Neural progenitor cell (in vitro differentiated cells): Measurements from ENCODE around the gene COMP. TPM values are rescaled to one million over a fixed set of nuclear protein-coding genes. Genes with fewer than 3 reads are reported as not detected.

Experiments
- DNase-seq: peaks from one replicate; pipeline ENCODE4 v3.0.0-alpha.2; 2016; ENCODE audit warnings: low spot score
- H2AFZ ChIP-seq: fragments of 200-600 bp; sonication (generic); replicated peaks from 2 replicates; pipeline ENCODE4 v1.6.1; 2016; ENCODE audit warnings: antibody characterized with exemption
- H3F3A ChIP-seq: fragments of 200-600 bp; sonication (generic); 2 replicates; pipeline ENCODE4 v1.6.1; 2016; ENCODE audit warnings: antibody characterized with exemption, low read depth
- H3K27ac ChIP-seq: fragments of 200-600 bp; sonication (generic); 2 replicates; pipeline ENCODE4 v1.5.1; 2016; ENCODE audit warnings: mild to moderate bottlenecking
- H3K27me3 ChIP-seq: fragments of 200-600 bp; sonication (generic); 2 replicates; pipeline ENCODE4 v1.6.1; 2016; ENCODE audit warnings: mild to moderate bottlenecking, moderate library complexity
- H3K36me3 ChIP-seq: fragments of 200-600 bp; sonication (generic); 2 replicates; pipeline ENCODE4 v1.5.1; 2016
- H3K4me1 ChIP-seq: fragments of 200-600 bp; sonication (generic); 2 replicates; pipeline ENCODE4 v1.6.1; 2016; ENCODE audit warnings: mixed run types
- H3K4me2 ChIP-seq: fragments of 200-600 bp; sonication (generic); 2 replicates; pipeline ENCODE4 v1.6.1; 2016
- H3K4me3 ChIP-seq: fragments of 200-600 bp; sonication (generic); 2 replicates; pipeline ENCODE4 v1.5.1; 2016
- H3K79me2 ChIP-seq: fragments of 200-600 bp; sonication (generic); 2 replicates; pipeline ENCODE4 v1.6.1; 2016; ENCODE audit warnings: low read depth
- H3K9ac ChIP-seq: fragments of 200-600 bp; sonication (generic); 2 replicates; pipeline ENCODE4 v1.6.1; 2016
- H3K9me3 ChIP-seq: fragments of 200-600 bp; sonication (generic); 2 replicates; pipeline ENCODE4 v1.5.1; 2016; ENCODE audit warnings: low read depth
- H4K20me1 ChIP-seq: fragments of 200-600 bp; sonication (generic); 2 replicates; pipeline ENCODE4 v1.6.1; 2016; ENCODE audit warnings: low read depth
- H3K27ac Mint-ChIP-seq: 3 replicates; pipeline ENCODE4 v1.8.0; 2021; ENCODE audit warnings: mixed read lengths
- H3K27me3 Mint-ChIP-seq: 2 replicates; pipeline ENCODE4 v1.8.0; 2022; ENCODE audit warnings: low read depth, mild to moderate bottlenecking, inconsistent platforms, moderate library complexity, mixed read lengths; ENCODE audit not compliant: insufficient read depth
- H3K36me3 Mint-ChIP-seq: 3 replicates; pipeline ENCODE4 v1.8.0; 2021; ENCODE audit warnings: mixed read lengths
- H3K4me1 Mint-ChIP-seq: 3 replicates; pipeline ENCODE4 v1.8.0; 2021; ENCODE audit warnings: mixed read lengths
- H3K4me3 Mint-ChIP-seq: 3 replicates; pipeline ENCODE4 v1.8.0; 2021; ENCODE audit warnings: mild to moderate bottlenecking, moderate library complexity, mixed read lengths
- H3K9me3 Mint-ChIP-seq: 3 replicates; pipeline ENCODE4 v1.8.0; 2020; ENCODE audit warnings: mixed read lengths
- EZH2 ChIP-seq: fragments of 200-600 bp; sonication (generic); IDR thresholded peaks from 2 replicates; pipeline ENCODE4 v1.6.1; 2017; ENCODE audit warnings: antibody characterized with exemption, mild to moderate bottlenecking, moderate library complexity
- EZH2phosphoT487 ChIP-seq: fragments of 200-600 bp; sonication (generic); IDR thresholded peaks from 2 replicates; pipeline ENCODE4 v1.6.1; 2017; ENCODE audit warnings: antibody characterized with exemption
- total RNA-seq: library from RNA; depleted of rRNA; stranded (reverse); fragments of >200 nt; gene quantifications from 2 replicates; pipeline ENCODE4 v1.2.3, GENCODE V29; 2015; ENCODE audit warnings: low replicate concordance
- TF ChIP-seq, protein P1 (sequence below): fragments of 200-600 bp; sonication (generic); IDR thresholded peaks from 2 replicates; pipeline ENCODE4 v1.5.1; 2017; ENCODE audit warnings: antibody characterized with exemption, mild to moderate bottlenecking

Gene COMP
- total RNA-seq, 1 donor from 2014 or later: not detected

DNA sequence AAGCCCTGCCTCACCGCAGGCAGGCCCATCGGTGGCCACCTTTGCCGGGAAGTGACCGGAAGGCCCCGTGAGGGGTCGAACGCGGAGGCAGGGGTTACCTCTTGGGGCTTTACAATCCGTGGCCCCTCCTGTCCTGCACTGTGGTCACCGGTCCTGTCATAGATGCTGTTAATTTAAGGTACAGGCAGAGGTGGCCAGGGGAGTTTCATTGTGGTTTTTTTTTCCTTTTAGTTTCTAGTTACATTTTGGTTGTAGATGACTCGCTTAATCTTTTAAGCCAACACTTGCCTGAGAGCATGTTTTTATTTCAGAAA is 13.1 kb downstream of the COMP start:
- Mint-ChIP-seq H3K36me3 (no peaks in the 10 kb centered on the region), H3K4me1 (peaks cover 4% of the 10 kb centered on the region), H3K27me3 (peaks cover 18% of the 10 kb centered on the region), H3K27ac (no peak overlapping the region), H3K4me3 (no peak overlapping the region), H3K9me3 (no peaks in the 10 kb centered on the region)
- Histone ChIP-seq H3K9me3 (no peaks in the 10 kb centered on the region), H3K79me2 (no peaks in the 10 kb centered on the region), H4K20me1 (peaks cover 67% of the 10 kb centered on the region), H3K36me3 (no peaks in the 10 kb centered on the region), H3K4me1 (peaks cover 16% of the 10 kb centered on the region), H2AFZ (no peak overlapping the region), H3K4me2 (peak overlapping the region; percentile 64), H3K9ac (no peak overlapping the region), H3K4me3 (no peak overlapping the region), H3K27ac (no peak overlapping the region), H3K27me3 (peaks cover 100% of the 10 kb centered on the region), H3F3A (no peaks in the 10 kb centered on the region)
- DNase-seq: no peak
- peak; percentile 29 for TF ChIP-seq EZH2
- peak; percentile 42 for TF ChIP-seq EZH2phosphoT487
- TF ChIP-seq, protein P1, sequence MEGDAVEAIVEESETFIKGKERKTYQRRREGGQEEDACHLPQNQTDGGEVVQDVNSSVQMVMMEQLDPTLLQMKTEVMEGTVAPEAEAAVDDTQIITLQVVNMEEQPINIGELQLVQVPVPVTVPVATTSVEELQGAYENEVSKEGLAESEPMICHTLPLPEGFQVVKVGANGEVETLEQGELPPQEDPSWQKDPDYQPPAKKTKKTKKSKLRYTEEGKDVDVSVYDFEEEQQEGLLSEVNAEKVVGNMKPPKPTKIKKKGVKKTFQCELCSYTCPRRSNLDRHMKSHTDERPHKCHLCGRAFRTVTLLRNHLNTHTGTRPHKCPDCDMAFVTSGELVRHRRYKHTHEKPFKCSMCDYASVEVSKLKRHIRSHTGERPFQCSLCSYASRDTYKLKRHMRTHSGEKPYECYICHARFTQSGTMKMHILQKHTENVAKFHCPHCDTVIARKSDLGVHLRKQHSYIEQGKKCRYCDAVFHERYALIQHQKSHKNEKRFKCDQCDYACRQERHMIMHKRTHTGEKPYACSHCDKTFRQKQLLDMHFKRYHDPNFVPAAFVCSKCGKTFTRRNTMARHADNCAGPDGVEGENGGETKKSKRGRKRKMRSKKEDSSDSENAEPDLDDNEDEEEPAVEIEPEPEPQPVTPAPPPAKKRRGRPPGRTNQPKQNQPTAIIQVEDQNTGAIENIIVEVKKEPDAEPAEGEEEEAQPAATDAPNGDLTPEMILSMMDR: no peak

DNA sequence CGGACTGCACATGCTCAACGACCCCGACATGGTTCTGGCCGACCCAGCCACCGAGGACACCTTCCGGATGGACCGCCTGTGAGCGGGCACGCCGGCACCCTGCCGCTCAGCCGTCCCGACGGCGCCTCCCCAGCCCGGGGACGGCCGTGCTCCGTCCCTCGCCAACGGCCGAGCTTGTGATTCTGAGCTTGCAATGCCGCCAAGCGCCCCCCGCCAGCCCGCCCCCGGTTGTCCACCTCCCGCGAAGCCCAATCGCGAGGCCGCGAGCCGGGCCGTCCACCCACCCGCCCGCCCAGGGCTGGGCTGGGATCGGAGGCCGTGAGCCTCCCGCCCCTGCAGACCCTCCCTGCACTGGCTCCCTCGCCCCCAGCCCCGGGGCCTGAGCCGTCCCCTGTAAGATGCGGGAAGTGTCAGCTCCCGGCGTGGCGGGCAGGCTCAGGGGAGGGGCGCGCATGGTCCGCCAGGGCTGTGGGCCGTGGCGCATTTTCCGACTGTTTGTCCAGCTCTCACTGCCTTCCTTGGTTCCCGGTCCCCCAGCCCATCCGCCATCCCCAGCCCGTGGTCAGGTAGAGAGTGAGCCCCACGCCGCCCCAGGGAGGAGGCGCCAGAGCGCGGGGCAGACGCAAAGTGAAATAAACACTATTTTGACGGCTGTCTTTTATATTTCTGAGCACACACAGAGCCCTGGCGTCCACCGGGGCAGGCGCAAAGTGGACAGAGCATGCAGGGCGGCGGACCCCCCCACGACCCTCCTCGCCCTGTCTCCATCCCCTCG is 13.6 kb downstream of the COMP start:
- Histone ChIP-seq H4K20me1 (peaks cover 65% of the 10 kb centered on the region), H2AFZ (no peak overlapping the region), H3K9ac (no peak overlapping the region), H3K4me2 (peak overlapping the region; percentile 64), H3K27ac (no peak overlapping the region), H3F3A (no peaks in the 10 kb centered on the region), H3K79me2 (no peaks in the 10 kb centered on the region), H3K4me1 (peaks cover 16% of the 10 kb centered on the region), H3K27me3 (peaks cover 100% of the 10 kb centered on the region), H3K36me3 (no peaks in the 10 kb centered on the region), H3K9me3 (no peaks in the 10 kb centered on the region), H3K4me3 (peak overlapping the region; percentile 16)
- Mint-ChIP-seq H3K36me3 (no peaks in the 10 kb centered on the region), H3K4me1 (peaks cover 4% of the 10 kb centered on the region), H3K27me3 (peaks cover 18% of the 10 kb centered on the region), H3K9me3 (no peaks in the 10 kb centered on the region), H3K27ac (no peak overlapping the region), H3K4me3 (no peak overlapping the region)
- TF ChIP-seq EZH2: peak; percentile 74
- peak; percentile 71 for TF ChIP-seq EZH2phosphoT487
- TF ChIP-seq, protein P1: no peak
- DNase-seq: peak; percentile 48

DNA sequence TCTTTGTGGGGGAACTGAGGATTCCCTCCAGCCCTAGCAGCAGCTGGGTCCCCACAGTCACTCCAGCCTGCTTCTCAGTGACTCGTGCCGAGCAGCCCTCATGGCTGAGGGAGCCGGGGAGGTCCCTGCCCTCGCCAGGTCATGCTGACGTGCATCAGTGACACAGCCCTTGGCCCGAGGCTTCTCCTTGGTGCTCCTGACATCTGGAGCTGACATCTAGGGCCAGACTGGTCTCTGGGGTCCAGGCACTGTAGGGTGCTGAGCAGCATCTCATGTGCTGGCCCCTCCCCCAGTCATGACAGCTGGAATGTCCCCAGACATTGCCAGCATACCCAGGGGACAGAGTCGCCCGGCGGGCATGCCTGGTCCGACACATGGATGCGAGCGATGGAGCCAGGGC is 14.4 kb downstream of the COMP start:
- Histone ChIP-seq H3K36me3 (no peaks in the 10 kb centered on the region), H3K4me1 (peaks cover 16% of the 10 kb centered on the region), H4K20me1 (peaks cover 68% of the 10 kb centered on the region), H2AFZ (no peak overlapping the region), H3K79me2 (no peaks in the 10 kb centered on the region), H3K9ac (no peak overlapping the region), H3K27ac (no peak overlapping the region), H3K4me2 (no peak overlapping the region), H3K4me3 (no peak overlapping the region), H3K9me3 (no peaks in the 10 kb centered on the region), H3K27me3 (peaks cover 100% of the 10 kb centered on the region), H3F3A (no peaks in the 10 kb centered on the region)
- DNase-seq: no peak
- peaks cover 16% of the 10 kb centered on the region for H3K27me3 Mint-ChIP-seq
- H3K27ac Mint-ChIP-seq: no peak overlapping the region
- H3K4me3 Mint-ChIP-seq: no peak overlapping the region
- H3K4me1 Mint-ChIP-seq: peaks cover 4% of the 10 kb centered on the region
- H3K36me3 Mint-ChIP-seq: no peaks in the 10 kb centered on the region
- H3K9me3 Mint-ChIP-seq: no peaks in the 10 kb centered on the region
- TF ChIP-seq EZH2phosphoT487 (no peak), EZH2 (no peak)
- TF ChIP-seq, protein P1: no peak
